ENCODE measurements around the gene AUTS2.

GRCh38 chr7:70217571-70217970 is 619.3 kb downstream of the AUTS2 start:
- TF ChIP-seq EZH2phosphoT487 (IDR thresholded peaks at IDR 0.05; ENCODE audit: unreplicated experiment) (no peak), POLR2AphosphoS5 (IDR thresholded peaks at IDR 0.05; ENCODE audit: low read depth) (no peak), CTCF (conservative IDR thresholded peaks at IDR 0.05; ENCODE audit: low read depth in 2 of 2) (no peak)

Measured in GM23338 (cell line).